IMR-90 (cell line): Measurements from ENCODE around the gene AGPAT3. TPM values are rescaled to one million over a fixed set of nuclear protein-coding genes. Genes with fewer than 3 reads are reported as not detected.

Source experiments
- ATAC-seq: fragments of 200-7000 bp; cut with Tn5 transposase; 2 replicates; pipeline ENCODE4 v1.9.1; 2020; ENCODE audit warnings: low read depth, mild to moderate bottlenecking, moderate library complexity
- BruUV-seq: library from RNA; stranded (reverse); fragments of 400-500 nt; replicated peaks from 2 replicates; lab custom pipeline; 2021; lab: Mats Ljungman, UMichigan
- CTCF ChIA-PET: fragments of 300-600 bp; formaldehyde crosslinking; extraction: SDS; loops from one replicate; lab custom pipeline; 2021; ENCODE audit warnings: antibody characterized with exemption; lab: Yijun Ruan, JAX
- POLR2A ChIA-PET: fragments of 300-600 bp; sonication (Branson Sonifier 250); formaldehyde crosslinking; loops from one replicate; lab custom pipeline; 2022; ENCODE audit warnings: antibody characterized with exemption; ENCODE audit not compliant: unreplicated experiment; lab: Charles Lee
- DNase-seq: peaks from one replicate; pipeline ENCODE4 v3.0.0; 2013
- H2AFZ ChIP-seq: replicated peaks from 2 replicates; pipeline ENCODE3; 2013; ENCODE audit warnings: low read length, mild to moderate bottlenecking; ENCODE audit not compliant: poor library complexity
- H2AK5ac ChIP-seq: 2 replicates; pipeline ENCODE4 v1.6.1; 2013; ENCODE audit warnings: low read depth, low read length, inconsistent platforms
- H2AK9ac ChIP-seq: replicated peaks from 2 replicates; pipeline ENCODE3; 2013; ENCODE audit warnings: mild to moderate bottlenecking, low read depth, low read length, moderate library complexity; ENCODE audit not compliant: poor library complexity
- H2BK120ac ChIP-seq: 2 replicates; pipeline ENCODE4 v1.6.1; 2013; ENCODE audit warnings: low read depth, low read length, inconsistent platforms
- H2BK15ac ChIP-seq: 3 replicates; pipeline ENCODE4 v1.6.1; 2013; ENCODE audit warnings: low read depth, low read length, inconsistent platforms
- H2BK20ac ChIP-seq: 2 replicates; pipeline ENCODE4 v1.6.1; 2013; ENCODE audit warnings: low read depth, mild to moderate bottlenecking, inconsistent platforms, low read length, moderate library complexity
- H2BK5ac ChIP-seq: 2 replicates; pipeline ENCODE4 v1.6.1; 2013; ENCODE audit warnings: mild to moderate bottlenecking, low read depth, low read length, inconsistent platforms; ENCODE audit not compliant: poor library complexity, severe bottlenecking
- H3K14ac ChIP-seq: replicated peaks from 2 replicates; pipeline ENCODE4 v1.6.1; 2013; ENCODE audit warnings: low read depth, low read length, inconsistent platforms
- H3K18ac ChIP-seq: 2 replicates; pipeline ENCODE4 v1.6.1; 2013; ENCODE audit warnings: low read depth, low read length, control low read depth
- H3K23ac ChIP-seq: 2 replicates; pipeline ENCODE4 v1.6.1; 2013; ENCODE audit warnings: low read depth, low read length, inconsistent platforms
- H3K27ac ChIP-seq: 2 replicates; pipeline ENCODE4 v1.5.1; 2013; ENCODE audit warnings: mild to moderate bottlenecking, control low read depth, low read length; ENCODE audit not compliant: insufficient read depth
- H3K27me3 ChIP-seq: 2 replicates; pipeline ENCODE4 v1.6.1; 2013; ENCODE audit warnings: low read length; ENCODE audit not compliant: control insufficient read depth, insufficient read depth
- H3K36me3 ChIP-seq: 2 replicates; pipeline ENCODE4 v1.6.1; 2013; ENCODE audit warnings: low read length, mixed read lengths; ENCODE audit not compliant: control insufficient read depth, insufficient read depth
- H3K4ac ChIP-seq: 2 replicates; pipeline ENCODE4 v1.6.1; 2013; ENCODE audit warnings: low read depth, low read length, inconsistent platforms
- H3K4me1 ChIP-seq: 2 replicates; pipeline ENCODE4 v1.6.1; 2013; ENCODE audit warnings: low read length, mixed read lengths; ENCODE audit not compliant: control insufficient read depth, insufficient read depth
- H3K4me2 ChIP-seq: 2 replicates; pipeline ENCODE4 v1.6.1; 2013; ENCODE audit warnings: low read depth, mild to moderate bottlenecking, control low read depth, low read length, moderate library complexity
- H3K4me3 ChIP-seq: 2 replicates; pipeline ENCODE4 v1.5.1; 2013; ENCODE audit warnings: low read depth, mild to moderate bottlenecking, control low read depth, low read length, moderate library complexity; ENCODE audit not compliant: insufficient read depth
- H3K56ac ChIP-seq: 2 replicates; pipeline ENCODE4 v1.6.1; 2013; ENCODE audit warnings: low read length, inconsistent platforms; ENCODE audit not compliant: insufficient read depth; ENCODE audit errors: extremely low read depth
- H3K79me1 ChIP-seq, 2 experiments: 2 replicates each; pipeline ENCODE4 v1.6.1; 2013; ENCODE audit warnings: low read length in 2 of 2, inconsistent platforms in 1 of 2, low read depth in 1 of 2
- H3K9ac ChIP-seq: 2 replicates; pipeline ENCODE4 v1.6.1; 2013; ENCODE audit warnings: low read depth, low read length, control low read depth
- H3K9me1 ChIP-seq: 2 replicates; pipeline ENCODE4 v1.6.1; 2013; ENCODE audit warnings: low read length, inconsistent platforms; ENCODE audit not compliant: insufficient read depth
- H3K9me3 ChIP-seq: 2 replicates; pipeline ENCODE4 v1.6.1; 2013; ENCODE audit warnings: low read length; ENCODE audit not compliant: control insufficient read depth, insufficient read depth
- H4K20me1 ChIP-seq: 2 replicates; pipeline ENCODE4 v1.6.1; 2013; ENCODE audit warnings: low read length, inconsistent platforms; ENCODE audit not compliant: insufficient read depth
- H4K5ac ChIP-seq: 2 replicates; pipeline ENCODE4 v1.6.1; 2013; ENCODE audit warnings: mild to moderate bottlenecking, low read depth, low read length, control low read depth
- H4K8ac ChIP-seq, 2 experiments: 2 replicates each; pipeline ENCODE4 v1.6.1; 2013; ENCODE audit warnings: low read depth in 2 of 2, low read length in 2 of 2, control low read depth in 1 of 2, inconsistent platforms in 1 of 2
- H4K91ac ChIP-seq: 2 replicates; pipeline ENCODE4 v1.6.1; 2013; ENCODE audit warnings: low read depth, low read length, inconsistent platforms; ENCODE audit not compliant: insufficient read depth
- BHLHE40 ChIP-seq: fragments of 150-350 bp; IDR thresholded peaks from 2 replicates; pipeline ENCODE4 v1.6.1; 2016; ENCODE audit warnings: mild to moderate bottlenecking, low read depth, low read length
- CHD1 ChIP-seq: IDR thresholded peaks from 2 replicates; pipeline ENCODE4 v1.6.1; 2012; ENCODE audit warnings: low read depth, low read length, improper control_type of control experiment
- CTCF ChIP-seq: conservative IDR thresholded peaks from 2 replicates; pipeline ENCODE4 v1.5.1; 2012; ENCODE audit warnings: mild to moderate bottlenecking, low read depth, low read length, improper control_type of control experiment
- ELK1 ChIP-seq: fragments of 150-350 bp; IDR thresholded peaks from 2 replicates; pipeline ENCODE4 v1.6.1; 2016; ENCODE audit warnings: low read depth, mild to moderate bottlenecking, low read length, moderate library complexity, borderline replicate concordance
- FOS ChIP-seq: fragments of 150-350 bp; IDR thresholded peaks from 2 replicates; pipeline ENCODE4 v1.6.1; 2016; ENCODE audit warnings: low read depth, low read length
- MAFK ChIP-seq: IDR thresholded peaks from 2 replicates; pipeline ENCODE4 v1.6.1; 2012; ENCODE audit warnings: low read depth, low read length, improper control_type of control experiment
- MAZ ChIP-seq: IDR thresholded peaks from 2 replicates; pipeline ENCODE4 v1.6.1; 2012; ENCODE audit warnings: low read depth, mild to moderate bottlenecking, low read length, improper control_type of control experiment, moderate library complexity, borderline replicate concordance
- MXI1 ChIP-seq: IDR thresholded peaks from 2 replicates; pipeline ENCODE4 v1.6.1; 2012; ENCODE audit warnings: low read depth, mild to moderate bottlenecking, low read length, moderate library complexity, borderline replicate concordance
- NFE2L2 ChIP-seq: fragments of 150-350 bp; IDR thresholded peaks from 2 replicates; pipeline ENCODE4 v1.6.1; 2016; ENCODE audit warnings: low read depth, mild to moderate bottlenecking, low read length
- POLR2A ChIP-seq: IDR thresholded peaks from 2 replicates; pipeline ENCODE4 v1.6.1; 2012; ENCODE audit warnings: mild to moderate bottlenecking, low read depth, low read length
- RAD21 ChIP-seq: IDR thresholded peaks from 2 replicates; pipeline ENCODE4 v1.6.1; 2012; ENCODE audit warnings: low read length, improper control_type of control experiment
- RCOR1 ChIP-seq: IDR thresholded peaks from 2 replicates; pipeline ENCODE4 v1.6.1; 2012; ENCODE audit warnings: mild to moderate bottlenecking, low read length, improper control_type of control experiment; ENCODE audit not compliant: insufficient replicate concordance
- RFX5 ChIP-seq: IDR thresholded peaks from 2 replicates; pipeline ENCODE4 v1.8.0; 2012; ENCODE audit warnings: low read depth, mild to moderate bottlenecking, low read length, moderate library complexity
- USF2 ChIP-seq: fragments of 150-350 bp; IDR thresholded peaks from 2 replicates; pipeline ENCODE4 v1.6.1; 2017; ENCODE audit warnings: mild to moderate bottlenecking, antibody characterized with exemption, low read length, low read depth
- whole genome bisulfite sequencing, 2 experiments: methylation state at CpG; one replicate each; pipeline versions ENCODE4 v1.1.5 to v1.1.7; 2013; ENCODE audit warnings: missing lambda C conversion rate in 2 of 2; ENCODE audit not compliant: insufficient read length in 1 of 2; ENCODE audit errors: extremely low coverage in 2 of 2; 5-methylcytosine and 5-hydroxymethylcytosine counted together
- dilution Hi-C: fragments of 300-500 bp; cut with HindIII; formaldehyde crosslinking; loops from one replicate; pipeline ENCODE4 v1.14.3; 2018; ENCODE audit warnings: low sequenced_read_pairs; ENCODE audit not compliant: unreplicated experiment
- in situ Hi-C: fragments of 300-500 bp; cut with MboI; formaldehyde crosslinking; loops from 3 replicates; pipeline ENCODE4 v1.14.3; 2019; ENCODE audit warnings: low sequenced_read_pairs, inconsistent platforms, mixed read lengths
- intact Hi-C: fragments of 100-400 bp; cut with micrococcal nuclease; formaldehyde crosslinking; loops from 2 replicates; pipeline ENCODE4 v1.10.0; 2022
- polyA plus RNA-seq, 3 experiments: library from polyadenylated mRNA; depleted of rRNA; stranded (reverse); fragments of >200 nt; gene quantifications; 2 replicates each; pipeline ENCODE4 v1.2.3, GENCODE V29; 2012; ENCODE audit warnings: low replicate concordance in 1 of 3
- total RNA-seq: library from RNA; depleted of rRNA; stranded (reverse); fragments of >200 nt; gene quantifications from 2 replicates; pipeline ENCODE4 v1.2.3, GENCODE V29; 2012

Gene AGPAT3
- total and polyA plus RNA-seq, 2 of the 4 experiments (the other 2 are of a cell fraction): 27.1 to 38.7 TPM

GRCh38 chr21:43835861-43836260 lies 29.2 kb upstream of the AGPAT3 start:
- ChIA-PET POLR2A (no interaction called here), CTCF (no interaction called here)
- no CpG with 5 or more reads among the region's 6 CpGs for WGBS, 2 experiments
- no peak overlapping the region for H3K9ac ChIP-seq
- no peak overlapping the region for H2AFZ ChIP-seq
- no peak overlapping the region for H3K56ac ChIP-seq
- no peak overlapping the region for H2BK120ac ChIP-seq
- in situ Hi-C loops: no loop called here
- no peak overlapping the region for H2BK15ac ChIP-seq
- no peak overlapping the region for H3K14ac ChIP-seq
- H3K18ac ChIP-seq: no peak overlapping the region
- DNase-seq (no peak), ATAC-seq (no peak)
- H4K20me1 ChIP-seq: no peaks in the 10 kb centered on the region
- H3K36me3 ChIP-seq: no peaks in the 10 kb centered on the region
- no peak overlapping the region for H3K4me2 ChIP-seq
- no peak overlapping the region for H4K91ac ChIP-seq
- no peaks in the 10 kb centered on the region for H3K79me1 ChIP-seq
- no TSS peak for BruUV-seq
- TF ChIP-seq RCOR1: no peak
- no peak for TF ChIP-seq MXI1
- no peak for TF ChIP-seq USF2
- no peak for TF ChIP-seq MAFK
- TF ChIP-seq ELK1: no peak
- TF ChIP-seq NFE2L2: no peak
- no peak for TF ChIP-seq RFX5
- TF ChIP-seq POLR2A: no peak
- TF ChIP-seq FOS: no peak
- no peak for TF ChIP-seq RAD21
- TF ChIP-seq BHLHE40: no peak
- TF ChIP-seq MAZ: no peak
- TF ChIP-seq CHD1: no peak
- TF ChIP-seq CTCF: no peak
- no peak overlapping the region for H3K27ac ChIP-seq
- H2BK5ac ChIP-seq: no peak overlapping the region
- no peak overlapping the region for H4K5ac ChIP-seq
- peaks cover 27% of the 10 kb centered on the region for H3K27me3 ChIP-seq
- H2BK20ac ChIP-seq: no peak overlapping the region
- no peak overlapping the region for H3K4me3 ChIP-seq
- no peak overlapping the region for H3K4ac ChIP-seq
- H2AK9ac ChIP-seq: no peak overlapping the region
- no peak overlapping the region for H4K8ac ChIP-seq
- no peak overlapping the region for H2AK5ac ChIP-seq
- dilution Hi-C loops: no loop called here
- peaks cover 7% of the 10 kb centered on the region; the same call in 1 of the 2 replicates for H3K9me3 ChIP-seq
- H3K23ac ChIP-seq: no peak overlapping the region
- no peaks in the 10 kb centered on the region for H3K9me1 ChIP-seq
- no peaks in the 10 kb centered on the region for H3K4me1 ChIP-seq
- intact Hi-C loops: no loop called here
